OCI-LY1 (cell line): ENCODE measurements around the gene ABCC9.

Experiments used
- H2AFZ ChIP-seq: fragments of 200-600 bp; sonication (generic), shearing (Covaris generic); 2 replicates; pipeline ENCODE4 v1.6.0; 2014; ENCODE audit warnings: antibody characterized with exemption, mild to moderate bottlenecking, low read length
- H3F3A ChIP-seq: fragments of 200-600 bp; sonication (generic), shearing (Covaris generic); 2 replicates; pipeline ENCODE4 v1.6.0; 2014; ENCODE audit warnings: mild to moderate bottlenecking, antibody characterized with exemption, low read length, moderate library complexity; ENCODE audit not compliant: insufficient read depth
- H3K27ac ChIP-seq: fragments of 200-600 bp; sonication (generic); 2 replicates; pipeline ENCODE4 v1.5.1; 2014; ENCODE audit warnings: low read length, mixed run types, mild to moderate bottlenecking, low read depth; ENCODE audit not compliant: poor library complexity, severe bottlenecking
- H3K27me3 ChIP-seq: fragments of 200-600 bp; sonication (generic); 2 replicates; pipeline ENCODE4 v1.6.0; 2014; ENCODE audit warnings: antibody characterized with exemption, mild to moderate bottlenecking, low read length, moderate library complexity; ENCODE audit not compliant: insufficient read depth
- H3K36me3 ChIP-seq: fragments of 200-600 bp; sonication (generic); 2 replicates; pipeline ENCODE4 v1.6.1; 2014; ENCODE audit warnings: mild to moderate bottlenecking, antibody characterized with exemption, low read length, moderate library complexity, mixed read lengths; ENCODE audit not compliant: insufficient read depth
- H3K4me1 ChIP-seq: fragments of 200-600 bp; sonication (generic); 2 replicates; pipeline ENCODE4 v1.5.1; 2014; ENCODE audit warnings: mild to moderate bottlenecking, low read length, moderate library complexity; ENCODE audit not compliant: insufficient read depth, severe bottlenecking
- H3K4me2 ChIP-seq: fragments of 200-600 bp; sonication (generic), shearing (Covaris generic); 2 replicates; pipeline ENCODE4 v1.6.1; 2014; ENCODE audit warnings: low read length
- H3K4me3 ChIP-seq: fragments of 200-600 bp; sonication (generic); 2 replicates; pipeline ENCODE4 v1.5.1; 2014; ENCODE audit warnings: low read length, low read depth, mild to moderate bottlenecking, mixed read lengths; ENCODE audit not compliant: poor library complexity, severe bottlenecking
- H3K79me2 ChIP-seq: fragments of 200-600 bp; shearing (Covaris generic); 2 replicates; pipeline ENCODE4 v1.6.1; 2016; ENCODE audit warnings: mixed run types, low read length, mixed read lengths; ENCODE audit not compliant: insufficient read depth
- H3K9ac ChIP-seq: fragments of 200-600 bp; sonication (generic), shearing (Covaris generic); 2 replicates; pipeline ENCODE4 v1.6.1; 2014; ENCODE audit warnings: mild to moderate bottlenecking, low read length, mixed read lengths
- H3K9me2 ChIP-seq: fragments of 200-600 bp; sonication (generic), shearing (Covaris generic); 2 replicates; pipeline ENCODE4 v1.6.1; 2014; ENCODE audit warnings: low read depth, mild to moderate bottlenecking, low read length, mixed read lengths
- H3K9me3 ChIP-seq: fragments of 200-600 bp; shearing (Covaris generic); 2 replicates; pipeline ENCODE4 v1.6.1; 2014; ENCODE audit warnings: low read length, mixed read lengths
- H4K20me1 ChIP-seq: fragments of 200-600 bp; sonication (generic), shearing (Covaris generic); 2 replicates; pipeline ENCODE4 v1.6.0; 2016; ENCODE audit warnings: mild to moderate bottlenecking, low read length; ENCODE audit not compliant: insufficient read depth
- EZH2 ChIP-seq: fragments of 200-600 bp; sonication (generic), shearing (Covaris generic); IDR thresholded peaks from 2 replicates; pipeline ENCODE4 v1.8.0; 2017; ENCODE audit warnings: borderline replicate concordance, mixed run types, mild to moderate bottlenecking, antibody characterized with exemption, low read length, moderate library complexity, mixed read lengths
- TF ChIP-seq, protein P1 (sequence below): fragments of 200-600 bp; sonication (generic), shearing (Covaris generic); IDR thresholded peaks from 2 replicates; pipeline ENCODE4 v1.5.1; 2017; ENCODE audit warnings: mild to moderate bottlenecking, antibody characterized with exemption, low read length, moderate library complexity, mixed read lengths

The ABCC9 gene

DNA sequence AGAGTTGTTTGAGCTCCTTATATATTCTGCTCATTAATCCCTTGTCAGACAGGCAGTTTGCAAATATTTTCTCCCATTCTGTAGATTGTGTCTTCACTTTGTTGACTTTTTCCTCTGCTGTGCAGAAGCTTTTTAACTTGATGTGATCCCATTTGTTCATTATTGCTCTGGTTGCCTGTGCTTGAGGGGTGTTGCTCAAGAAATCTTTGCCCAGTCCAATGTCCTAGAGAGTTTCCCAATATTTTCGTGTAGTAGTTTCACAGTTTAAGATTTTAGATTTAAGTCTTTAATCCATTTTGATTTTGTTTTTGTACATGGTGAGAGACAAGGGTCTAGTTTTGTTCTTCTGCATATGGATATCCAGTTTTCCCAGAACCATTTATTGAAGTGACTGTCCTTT is 19.8 kb downstream of the ABCC9 start:
- H3K9me3 ChIP-seq, result no peaks in the 10 kb centered on the region
- no peaks in the 10 kb centered on the region for H3K9me2 ChIP-seq
- no peaks in the 10 kb centered on the region for H3K27me3 ChIP-seq
- no peaks in the 10 kb centered on the region for H4K20me1 ChIP-seq
- no peaks in the 10 kb centered on the region for H3K79me2 ChIP-seq
- no peak overlapping the region for H3K4me3 ChIP-seq
- no peaks in the 10 kb centered on the region for H3F3A ChIP-seq
- H3K4me2 ChIP-seq, result no peak overlapping the region
- no peak overlapping the region for H2AFZ ChIP-seq
- H3K9ac ChIP-seq, result no peak overlapping the region
- H3K27ac ChIP-seq, result no peak overlapping the region
- H3K36me3 ChIP-seq, result no peaks in the 10 kb centered on the region
- TF ChIP-seq EZH2, result no peak
- TF ChIP-seq, protein P1, sequence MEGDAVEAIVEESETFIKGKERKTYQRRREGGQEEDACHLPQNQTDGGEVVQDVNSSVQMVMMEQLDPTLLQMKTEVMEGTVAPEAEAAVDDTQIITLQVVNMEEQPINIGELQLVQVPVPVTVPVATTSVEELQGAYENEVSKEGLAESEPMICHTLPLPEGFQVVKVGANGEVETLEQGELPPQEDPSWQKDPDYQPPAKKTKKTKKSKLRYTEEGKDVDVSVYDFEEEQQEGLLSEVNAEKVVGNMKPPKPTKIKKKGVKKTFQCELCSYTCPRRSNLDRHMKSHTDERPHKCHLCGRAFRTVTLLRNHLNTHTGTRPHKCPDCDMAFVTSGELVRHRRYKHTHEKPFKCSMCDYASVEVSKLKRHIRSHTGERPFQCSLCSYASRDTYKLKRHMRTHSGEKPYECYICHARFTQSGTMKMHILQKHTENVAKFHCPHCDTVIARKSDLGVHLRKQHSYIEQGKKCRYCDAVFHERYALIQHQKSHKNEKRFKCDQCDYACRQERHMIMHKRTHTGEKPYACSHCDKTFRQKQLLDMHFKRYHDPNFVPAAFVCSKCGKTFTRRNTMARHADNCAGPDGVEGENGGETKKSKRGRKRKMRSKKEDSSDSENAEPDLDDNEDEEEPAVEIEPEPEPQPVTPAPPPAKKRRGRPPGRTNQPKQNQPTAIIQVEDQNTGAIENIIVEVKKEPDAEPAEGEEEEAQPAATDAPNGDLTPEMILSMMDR, result no peak
- H3K4me1 ChIP-seq, result no peaks in the 10 kb centered on the region

- no peak overlapping the region for H3K4me3 ChIP-seq
- H3K9me2 ChIP-seq, result no peaks in the 10 kb centered on the region
- no peaks in the 10 kb centered on the region for H4K20me1 ChIP-seq
- no peak overlapping the region for H3K9ac ChIP-seq
- TF ChIP-seq EZH2, result no peak
- TF ChIP-seq, protein P1, result no peak
- H3K27ac ChIP-seq, result no peak overlapping the region
- no peaks in the 10 kb centered on the region for H3K9me3 ChIP-seq
- H3K36me3 ChIP-seq, result no peaks in the 10 kb centered on the region
- H3K4me1 ChIP-seq, result no peaks in the 10 kb centered on the region
- H3K4me2 ChIP-seq, result no peak overlapping the region
- H3K27me3 ChIP-seq, result no peaks in the 10 kb centered on the region
- no peaks in the 10 kb centered on the region for H3F3A ChIP-seq
- no peak overlapping the region for H2AFZ ChIP-seq
- no peaks in the 10 kb centered on the region for H3K79me2 ChIP-seq
Measured at GRCh38 chr12:21918456-21918855, 22.8 kb downstream of the ABCC9 start.

GRCh38 chr12:21913823-21914222 is 27.4 kb downstream of the ABCC9 start:
- TF ChIP-seq EZH2, result no peak
- TF ChIP-seq, protein P1, result no peak
- H4K20me1 ChIP-seq, result no peaks in the 10 kb centered on the region
- no peaks in the 10 kb centered on the region for H3K36me3 ChIP-seq
- H3K4me3 ChIP-seq, result no peak overlapping the region
- no peaks in the 10 kb centered on the region for H3K9me2 ChIP-seq
- H3K9ac ChIP-seq, result no peak overlapping the region
- H3K79me2 ChIP-seq, result no peaks in the 10 kb centered on the region
- H3K27me3 ChIP-seq, result no peaks in the 10 kb centered on the region
- no peak overlapping the region for H3K27ac ChIP-seq
- no peaks in the 10 kb centered on the region for H3K4me1 ChIP-seq
- H2AFZ ChIP-seq, result no peak overlapping the region
- H3K9me3 ChIP-seq, result no peaks in the 10 kb centered on the region
- no peak overlapping the region for H3K4me2 ChIP-seq
- H3F3A ChIP-seq, result no peaks in the 10 kb centered on the region
